Measurements from ENCODE around the gene C6orf163.
"Not testable (repeated sequence)": the region's sequence is repeated elsewhere in the genome, so short reads cannot be mapped to it uniquely, and the experiment has no call there.

Gene C6orf163

GRCh38 chr6:87344731-87345130 lies at the start of gene C6orf163:
Gene C6orf163 (plus strand): TSS chr6:87344813. CDS start chr6:87345100, 287 bp downstream.
- no peak for ATAC-seq

GRCh38 chr6:87297119-87297518 lies 47.5 kb upstream of the C6orf163 start:
- ATAC-seq, result no peak

- ATAC-seq, result not testable (repeated sequence)
Observed at GRCh38 chr6:87301277-87301676, 43.3 kb upstream of the C6orf163 start.

- ATAC-seq, result no peak
Observed at GRCh38 chr6:87308970-87309369, 35.6 kb upstream of the C6orf163 start.

- no peak for ATAC-seq
Observed at GRCh38 chr6:87312860-87313259, 31.8 kb upstream of the C6orf163 start.

- no peak for ATAC-seq
Observed at GRCh38 chr6:87315071-87315470, 29.5 kb upstream of the C6orf163 start.

- no peak for ATAC-seq
Observed at GRCh38 chr6:87319271-87319987, 25.2 kb upstream of the C6orf163 start.

- peak; percentile 98 to 99 for ATAC-seq
Observed at GRCh38 chr6:87322304-87323212, 22.1 kb upstream of the C6orf163 start, which contains the start of gene SMIM8. Gene SMIM8 (plus strand): TSS chr6:87322588. CDS start chr6:87337032, 14,444 bp downstream.

- not testable (repeated sequence) for ATAC-seq
Observed at GRCh38 chr6:87323880-87324279, 20.7 kb upstream of the C6orf163 start.

GRCh38 chr6:87330961-87331360 lies 13.7 kb upstream of the C6orf163 start:
- ATAC-seq, result no peak

GRCh38 chr6:87333033-87333432 lies 11.6 kb upstream of the C6orf163 start:
- ATAC-seq, result no peak

- ATAC-seq, result no peak
Observed at GRCh38 chr6:87333591-87334181, 10.9 kb upstream of the C6orf163 start.

GRCh38 chr6:87334683-87335082 lies 9.9 kb upstream of the C6orf163 start:
- ATAC-seq, result no peak

- ATAC-seq, result no peak
Observed at GRCh38 chr6:87336367-87336766, 8.2 kb upstream of the C6orf163 start.

- ATAC-seq, result no peak
Observed at GRCh38 chr6:87340230-87340629, 4.4 kb upstream of the C6orf163 start.

- no peak for ATAC-seq
Observed at GRCh38 chr6:87341158-87341557, 3.5 kb upstream of the C6orf163 start.

GRCh38 chr6:87341899-87342298 lies 2.7 kb upstream of the C6orf163 start:
- ATAC-seq, result no peak

GRCh38 chr6:87342829-87343228 lies 1.8 kb upstream of the C6orf163 start:
- ATAC-seq, result no peak

- ATAC-seq, result no peak
Observed at GRCh38 chr6:87346700-87347099, 2.1 kb downstream of the C6orf163 start.

- ATAC-seq, result no peak
Observed at GRCh38 chr6:87349896-87350295, 5.3 kb downstream of the C6orf163 start.

- ATAC-seq, result no peak
Observed at GRCh38 chr6:87350516-87350915, 5.9 kb downstream of the C6orf163 start.

- no peak for ATAC-seq
Observed at GRCh38 chr6:87351583-87351982, 7.0 kb downstream of the C6orf163 start.

- ATAC-seq, result no peak
Observed at GRCh38 chr6:87356181-87356580, 11.6 kb downstream of the C6orf163 start.

Data from activated CD4-positive, CD25-positive, alpha-beta regulatory T cell treated with anti-CD3 and anti-CD28 coated beads, Interleukin-2, amount 50 U/mL, for 24 hours (primary cell).